Occipital lobe (tissue), 2 donors: ENCODE results near the gene CLDN12. TPM values are rescaled to one million over a fixed set of nuclear protein-coding genes. Genes with fewer than 3 reads are reported as not detected.
"Not testable (repeated sequence)": the region's sequence is repeated elsewhere in the genome, so short reads cannot be mapped to it uniquely, and the experiment has no call there.

ENCODE experiments used
- DNase-seq: peaks from one replicate; lab custom pipeline; 2025; lab: John Stamatoyannopoulos, UW
- total RNA-seq: library from RNA; depleted of rRNA; stranded (reverse); fragments of >200 nt; gene quantifications from one replicate; pipeline ENCODE4 v1.2.3, GENCODE V29; 2014

The CLDN12 gene
- total RNA-seq, 1 donor from 2014 or later: 60.8 TPM

GRCh38 chr7:90432752-90433151 is 29.5 kb downstream of the CLDN12 start:
- no peak for DNase-seq

GRCh38 chr7:90433221-90433620 is 30.0 kb downstream of the CLDN12 start:
- no peak for DNase-seq

- no peak for DNase-seq
Observed at GRCh38 chr7:90445633-90446032, 42.4 kb downstream of the CLDN12 start.

GRCh38 chr7:90446137-90446899 is 43.1 kb downstream of the CLDN12 start:
- no peak for DNase-seq

GRCh38 chr7:90453259-90453891 is 50.1 kb downstream of the CLDN12 start:
- DNase-seq: no peak

- DNase-seq: no peak
Observed at GRCh38 chr7:90453931-90454330, 50.7 kb downstream of the CLDN12 start.

- DNase-seq: no peak
Observed at GRCh38 chr7:90455163-90456030, 52.1 kb downstream of the CLDN12 start.

GRCh38 chr7:90458104-90458503 is 54.8 kb downstream of the CLDN12 start:
- DNase-seq: no peak

- DNase-seq: no peak
Observed at GRCh38 chr7:90459888-90460287, 56.6 kb downstream of the CLDN12 start.

- DNase-seq: no peak
Observed at GRCh38 chr7:90461219-90461618, 58.0 kb downstream of the CLDN12 start.

GRCh38 chr7:90463151-90463628 is 59.9 kb downstream of the CLDN12 start:
- DNase-seq: not testable (repeated sequence)

Other genes with a start within 250 kb of the CLDN12 start
- 0.16 TPM for gene STEAP1, start 249.0 kb upstream of the CLDN12 start, total RNA-seq
- gene STEAP2, start 191.7 kb upstream of the CLDN12 start, total RNA-seq: 2.3 TPM
- 6.2 TPM for gene CFAP69, start 158.3 kb upstream of the CLDN12 start, total RNA-seq
- gene FAM237B, start 82.2 kb upstream of the CLDN12 start, total RNA-seq: not detected
- 27.5 TPM for gene GTPBP10, start 56.7 kb upstream of the CLDN12 start, total RNA-seq
- gene PTTG1IP2, start 66.2 kb downstream of the CLDN12 start, total RNA-seq: not detected
- gene CDK14, start 192.9 kb downstream of the CLDN12 start, total RNA-seq: 123 TPM